NCI-H524 treated with DMSO at 0.1 percent for 48 hours (cell line): ENCODE results near the gene SUGP1.
A peak's percentile ranks its signal among the peaks of the same experiment; 100 is the strongest.

ENCODE experiments used
- DNase-seq: peaks from one replicate; lab custom pipeline; 2025; lab: John Stamatoyannopoulos, UW

Gene SUGP1

DNA sequence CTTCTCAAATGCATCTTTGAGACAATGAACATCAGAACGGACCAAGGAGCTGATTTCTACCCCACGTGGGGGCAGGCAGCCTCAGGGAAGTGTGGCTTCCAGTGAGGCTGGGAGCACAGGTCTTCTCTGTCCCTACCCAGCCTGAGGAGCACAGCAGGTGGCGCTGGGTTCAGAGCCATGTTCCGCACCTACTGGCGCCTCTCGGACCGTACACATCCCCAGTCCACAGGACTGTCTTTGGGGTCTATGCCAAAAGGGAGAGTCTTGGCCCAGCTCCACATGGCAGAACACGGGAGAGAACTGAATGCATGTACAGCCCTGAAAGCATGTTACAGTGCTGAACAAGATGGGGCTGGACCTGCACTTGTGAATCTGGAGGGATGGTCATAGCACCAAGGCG lies 22.6 kb downstream of the SUGP1 start:
- no peak for DNase-seq

DNA sequence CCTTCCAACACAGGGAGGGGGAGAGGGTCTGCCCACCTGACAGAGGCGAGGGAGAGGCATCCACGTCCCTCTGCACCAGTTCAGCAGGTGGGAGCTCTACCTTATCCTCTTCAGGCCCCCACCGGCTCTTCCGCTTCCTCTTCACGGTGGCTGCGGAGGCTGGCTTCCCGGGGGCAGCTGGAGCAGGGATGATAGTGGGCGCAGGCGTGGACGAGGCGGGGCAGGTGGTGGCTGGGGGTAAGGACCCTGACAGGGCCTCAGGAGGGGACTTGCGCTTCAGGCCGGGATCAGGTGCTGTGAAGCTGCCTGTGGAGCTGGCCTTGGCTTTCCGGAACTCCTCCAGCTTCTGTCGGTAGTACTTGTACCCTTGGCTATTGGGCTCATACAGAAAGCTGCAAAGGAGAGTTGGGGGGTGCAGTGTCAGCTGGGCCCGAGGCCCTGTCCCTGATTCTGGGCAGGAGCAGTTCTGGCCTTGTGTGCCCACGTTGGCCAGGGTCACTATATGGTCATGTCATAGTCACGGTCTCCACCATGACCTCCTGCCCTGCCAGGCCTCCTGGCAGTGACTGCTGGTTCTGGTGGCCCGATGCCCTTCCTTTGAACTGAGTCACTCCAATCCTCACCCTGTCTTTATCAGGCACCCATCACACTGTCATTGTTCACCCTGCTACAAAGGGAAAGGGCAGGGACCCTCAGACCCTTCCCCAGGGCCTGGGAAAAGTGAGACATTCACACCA lies 23.2 kb downstream of the SUGP1 start:
- DNase-seq: no peak

DNA sequence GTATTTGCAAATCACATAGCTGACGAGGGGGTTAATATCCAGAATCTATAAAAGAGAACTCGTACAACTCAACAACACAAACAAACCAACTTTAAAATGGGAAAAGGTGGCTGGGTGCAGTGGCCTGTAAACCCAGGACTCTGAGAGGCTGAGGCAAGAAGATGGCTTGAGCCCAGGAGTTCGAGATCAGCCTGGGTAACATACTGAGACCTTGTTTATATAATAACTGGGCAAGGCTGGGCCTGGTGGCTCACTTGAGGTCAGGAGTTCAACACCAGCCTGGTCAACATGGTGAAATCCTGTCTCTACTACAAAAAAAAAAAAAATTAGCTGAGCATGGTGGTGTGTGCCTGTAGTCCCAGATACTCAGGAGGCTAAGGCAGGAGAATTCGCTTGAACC lies 25.4 kb downstream of the SUGP1 start:
- DNase-seq: no peak

DNA sequence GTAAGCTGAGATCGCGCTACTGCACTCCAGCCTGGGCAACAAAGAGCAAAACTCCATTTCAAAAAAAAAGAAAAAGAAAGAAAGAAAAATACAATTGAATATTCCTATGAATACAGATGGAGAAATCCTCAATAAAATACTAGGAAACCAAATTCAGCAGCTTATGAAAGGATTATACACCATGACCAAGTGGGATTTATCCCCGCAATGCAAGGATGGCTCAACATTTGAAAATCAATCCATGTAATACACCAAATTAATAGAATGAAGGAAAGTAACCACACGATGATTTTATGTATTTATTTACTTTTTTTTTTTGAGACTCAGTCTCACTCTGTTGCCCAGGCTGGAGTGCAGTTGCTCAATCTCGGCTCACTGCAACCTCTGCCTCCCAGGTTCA lies 27.7 kb downstream of the SUGP1 start:
- no peak for DNase-seq

DNA sequence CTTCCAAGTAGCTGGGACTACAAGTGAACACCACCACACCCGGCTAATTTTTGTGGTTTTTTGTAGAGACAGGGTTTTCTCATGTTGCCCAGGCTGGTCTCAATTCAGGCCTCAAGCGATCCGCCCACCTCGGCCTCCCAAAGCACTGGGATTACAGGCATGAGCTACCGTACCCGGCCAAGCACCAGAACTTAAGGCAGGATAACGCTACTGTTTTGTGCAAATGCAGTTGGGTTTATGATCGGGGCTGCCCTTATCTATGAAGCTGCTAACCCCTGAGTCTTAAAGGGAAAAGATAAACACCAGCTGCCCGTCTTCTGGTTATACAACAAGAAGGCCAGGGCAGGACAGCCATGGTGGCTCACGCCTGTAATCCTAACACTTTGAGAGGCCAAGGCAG lies 34.6 kb downstream of the SUGP1 start:
- DNase-seq: no peak

DNA sequence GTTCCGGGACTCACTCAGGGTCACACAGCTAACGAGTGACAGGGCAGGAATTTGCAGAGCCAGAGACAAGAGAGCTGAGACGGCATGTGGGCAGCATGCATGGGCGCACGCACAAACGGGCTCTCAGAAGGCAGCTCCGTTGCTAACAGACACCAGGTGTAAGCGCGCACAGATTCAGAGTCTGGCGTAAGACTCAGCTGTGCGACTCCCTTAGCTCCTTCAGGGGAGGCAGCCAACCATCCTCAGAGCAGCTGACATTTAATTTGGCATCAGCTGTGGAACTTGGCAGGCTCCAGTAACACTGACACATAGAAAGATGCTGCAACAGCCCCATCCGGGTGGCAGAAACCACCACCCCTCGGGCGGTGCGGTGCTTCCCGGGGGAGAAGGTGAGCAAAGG lies 39.7 kb downstream of the SUGP1 start:
- DNase-seq: peak; percentile 63

DNA sequence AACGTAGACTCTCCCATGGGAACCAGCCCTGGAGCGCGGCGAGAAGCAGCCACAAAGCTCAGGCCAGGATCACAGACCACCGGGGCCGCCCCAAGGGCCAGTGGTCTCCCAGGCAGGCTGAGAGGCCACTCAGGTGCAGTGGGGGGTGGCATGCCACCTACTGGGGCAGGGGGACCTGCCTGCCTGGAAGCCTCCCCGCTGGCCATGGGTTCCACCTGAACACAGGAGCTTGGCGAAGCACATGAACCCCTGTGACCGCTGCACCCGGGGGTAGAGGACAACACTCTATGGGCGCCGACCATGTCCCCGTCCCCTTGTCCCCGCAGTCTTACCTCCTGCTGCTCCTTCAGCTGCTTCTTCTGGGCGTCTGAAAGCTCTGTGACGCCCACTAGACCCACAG lies 40.5 kb downstream of the SUGP1 start:
- no peak for DNase-seq

DNA sequence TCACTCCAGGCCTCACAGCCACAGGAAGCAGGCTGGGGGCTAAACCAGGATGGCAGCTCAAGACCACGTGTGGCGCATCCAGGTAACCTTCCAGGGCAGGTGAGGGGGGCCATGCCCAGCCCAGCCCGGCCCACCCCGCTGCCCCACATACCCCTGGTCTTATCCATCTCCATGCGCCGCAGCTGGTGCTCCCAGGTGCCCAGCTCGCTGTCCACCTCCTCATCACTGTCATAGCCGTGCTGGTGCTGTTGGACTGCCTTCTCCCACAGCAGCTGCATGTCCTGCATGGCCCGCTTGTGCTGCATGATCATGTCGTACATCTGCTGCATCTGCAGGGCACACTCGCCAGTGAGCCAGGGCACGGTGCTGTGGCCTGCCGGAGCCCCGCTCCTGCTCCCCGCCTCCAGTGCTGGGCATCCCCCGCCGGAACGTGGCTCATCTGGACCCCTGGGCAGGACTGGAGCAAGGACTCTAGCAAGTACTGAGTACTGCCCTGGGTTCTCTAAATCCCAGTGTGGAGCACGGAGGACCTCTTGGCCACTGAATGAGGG lies 41.2 kb downstream of the SUGP1 start:
- no peak for DNase-seq

DNA sequence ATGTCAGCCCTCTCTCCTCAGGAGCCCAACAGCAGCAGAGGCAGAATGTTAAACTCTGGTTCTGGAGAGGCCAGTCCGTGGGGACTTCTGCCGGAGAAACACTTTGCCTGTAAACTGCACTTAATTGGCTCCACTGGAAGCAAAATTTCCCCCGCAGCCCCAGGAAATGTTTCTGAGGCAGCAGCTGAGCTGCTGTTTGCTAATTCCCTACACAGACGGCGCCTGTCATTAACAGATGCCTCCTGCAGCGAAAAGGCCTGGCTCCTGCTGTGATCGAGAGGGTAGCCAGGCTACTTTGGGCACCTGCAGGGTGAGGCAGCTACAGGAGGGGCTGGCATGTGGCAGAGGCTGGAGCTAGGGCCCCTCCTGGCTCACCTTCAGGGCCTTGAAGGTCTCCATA lies 42.0 kb downstream of the SUGP1 start:
- peak; percentile 94 for DNase-seq

DNA sequence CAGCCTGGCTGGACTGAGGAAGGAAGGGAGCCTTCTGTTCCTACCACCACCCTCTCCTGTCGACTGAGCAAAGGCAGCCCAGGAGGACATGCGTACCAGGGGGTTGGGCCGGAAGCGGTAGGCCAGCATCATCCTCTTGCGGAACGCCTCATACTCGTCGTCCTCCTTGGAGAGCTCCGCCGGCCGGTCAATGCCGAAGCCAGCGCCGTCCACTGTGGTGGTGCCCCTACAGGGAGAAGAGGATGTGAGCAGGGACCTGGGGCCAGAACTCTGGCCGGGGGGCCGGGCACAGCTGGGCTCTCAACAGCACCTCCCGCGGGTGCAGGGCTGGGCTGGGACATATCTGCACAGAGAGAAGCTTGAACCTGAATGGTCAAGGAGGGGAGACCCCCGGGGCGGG lies 43.5 kb downstream of the SUGP1 start:
- DNase-seq: no peak

DNA sequence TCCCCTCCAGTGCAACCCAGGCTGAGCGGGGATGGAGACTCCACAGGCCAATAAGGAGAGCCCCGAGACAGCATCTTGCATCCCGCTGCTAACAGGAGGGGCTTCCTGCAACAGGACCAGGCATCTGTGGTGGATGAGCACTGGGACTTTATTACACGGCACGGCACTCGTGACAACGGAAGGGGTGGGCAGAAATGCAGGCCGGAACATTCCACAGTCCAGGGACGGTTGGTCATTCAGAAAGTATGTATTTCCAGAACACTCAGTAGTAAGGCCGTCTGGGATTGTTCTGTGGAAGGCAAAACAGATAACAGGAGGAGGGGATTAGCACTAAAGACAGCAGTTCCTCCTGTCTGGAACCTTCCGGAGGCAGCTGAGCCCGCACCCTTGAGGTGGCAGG lies 43.9 kb downstream of the SUGP1 start:
- no peak for DNase-seq

DNA sequence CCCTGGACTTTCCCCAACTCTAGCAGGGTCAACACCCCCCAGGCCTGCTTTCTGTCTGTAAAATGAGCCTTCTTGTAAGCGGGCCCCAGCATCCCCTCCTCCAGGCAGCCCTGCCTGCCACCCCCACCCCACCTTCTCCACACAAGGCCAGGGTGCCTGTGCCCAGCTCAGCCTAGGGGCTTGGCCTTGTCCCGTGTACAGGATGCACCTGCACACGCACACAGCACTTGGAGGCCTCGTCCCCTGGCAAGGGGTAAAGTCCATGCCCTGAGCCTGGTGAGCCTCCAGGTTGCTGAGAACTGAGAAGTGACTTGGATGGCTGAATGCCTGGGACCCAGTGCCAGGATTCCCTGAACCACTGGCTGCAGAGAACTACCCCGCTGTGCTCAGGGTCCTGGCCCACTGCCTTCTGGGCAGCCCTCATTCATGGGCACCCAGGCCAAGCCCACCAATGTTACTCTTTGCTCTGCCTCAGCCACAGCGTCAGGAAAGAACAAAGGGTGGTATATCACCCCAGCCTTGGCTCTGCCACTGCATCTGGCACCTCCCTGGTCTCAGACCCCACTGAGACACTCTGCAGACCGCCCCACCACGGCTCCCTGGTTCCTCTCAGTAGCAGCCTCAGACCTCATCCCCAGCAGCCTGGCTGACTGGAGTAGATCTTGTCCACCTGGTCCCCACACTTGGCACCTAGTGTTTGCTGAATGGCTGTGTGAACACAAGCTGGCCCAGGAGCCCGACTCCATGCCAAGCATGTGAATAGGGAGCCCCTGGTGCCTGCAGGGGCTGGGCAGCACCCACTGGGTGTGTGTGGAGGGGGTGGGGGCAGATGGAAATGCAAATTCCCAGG lies 45.4 kb downstream of the SUGP1 start:
- no peak for DNase-seq

DNA sequence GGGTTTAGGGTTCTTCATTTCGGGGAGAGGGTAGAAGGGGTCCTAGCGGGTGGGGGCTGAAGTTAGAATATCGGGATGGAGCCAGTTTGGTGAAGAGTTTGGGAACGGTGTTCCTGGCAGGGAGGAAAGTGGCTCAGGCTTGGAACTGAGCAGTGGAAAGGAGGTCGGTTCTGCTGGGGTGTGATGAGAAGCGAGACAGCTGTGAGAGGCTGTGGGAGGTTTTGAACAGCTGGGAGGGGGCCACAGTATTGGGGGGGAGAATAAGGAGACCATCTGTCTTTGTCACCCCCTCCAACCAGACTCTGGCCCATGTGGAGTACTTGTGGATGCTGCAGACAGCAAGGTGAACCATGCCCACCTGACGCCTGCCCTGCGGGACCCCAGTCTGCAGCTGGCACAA lies 46.2 kb downstream of the SUGP1 start:
- DNase-seq: peak; percentile 90

DNA sequence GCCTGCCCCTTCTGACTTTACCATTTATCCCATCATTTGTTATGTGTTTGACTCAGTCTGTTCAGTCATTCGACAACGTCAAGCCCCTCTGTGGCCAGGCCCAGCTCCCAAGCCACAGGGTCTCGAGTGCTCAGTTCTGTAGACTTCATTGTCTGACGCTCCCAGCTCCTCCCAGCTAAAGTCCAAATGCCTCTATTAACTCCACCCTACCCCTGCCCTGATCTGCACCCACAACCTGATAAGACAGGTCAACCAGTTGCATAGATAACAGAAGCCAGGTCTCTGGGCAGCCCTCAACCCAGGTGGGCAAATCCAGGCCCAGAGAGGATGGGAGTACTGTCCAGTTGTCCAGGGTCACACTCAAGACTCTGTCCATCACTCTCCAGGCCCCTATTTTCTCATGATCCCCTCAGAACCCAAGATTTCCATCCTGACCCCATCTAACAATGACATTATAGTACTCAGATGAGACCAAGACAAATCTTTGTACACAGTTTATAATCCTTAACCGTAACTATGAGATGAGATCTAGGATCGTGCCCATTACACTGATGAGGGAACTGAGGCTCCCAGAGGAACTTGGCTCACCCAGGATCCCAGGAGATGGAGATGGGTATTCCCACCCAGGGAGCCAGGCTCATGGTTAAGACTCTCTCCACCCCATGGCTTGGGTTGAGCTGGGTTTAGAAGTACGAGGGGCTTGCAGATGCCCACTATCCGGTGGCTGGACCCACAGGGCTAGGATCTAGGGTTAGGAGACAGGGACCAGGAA lies 48.3 kb downstream of the SUGP1 start:
- no peak for DNase-seq

DNA sequence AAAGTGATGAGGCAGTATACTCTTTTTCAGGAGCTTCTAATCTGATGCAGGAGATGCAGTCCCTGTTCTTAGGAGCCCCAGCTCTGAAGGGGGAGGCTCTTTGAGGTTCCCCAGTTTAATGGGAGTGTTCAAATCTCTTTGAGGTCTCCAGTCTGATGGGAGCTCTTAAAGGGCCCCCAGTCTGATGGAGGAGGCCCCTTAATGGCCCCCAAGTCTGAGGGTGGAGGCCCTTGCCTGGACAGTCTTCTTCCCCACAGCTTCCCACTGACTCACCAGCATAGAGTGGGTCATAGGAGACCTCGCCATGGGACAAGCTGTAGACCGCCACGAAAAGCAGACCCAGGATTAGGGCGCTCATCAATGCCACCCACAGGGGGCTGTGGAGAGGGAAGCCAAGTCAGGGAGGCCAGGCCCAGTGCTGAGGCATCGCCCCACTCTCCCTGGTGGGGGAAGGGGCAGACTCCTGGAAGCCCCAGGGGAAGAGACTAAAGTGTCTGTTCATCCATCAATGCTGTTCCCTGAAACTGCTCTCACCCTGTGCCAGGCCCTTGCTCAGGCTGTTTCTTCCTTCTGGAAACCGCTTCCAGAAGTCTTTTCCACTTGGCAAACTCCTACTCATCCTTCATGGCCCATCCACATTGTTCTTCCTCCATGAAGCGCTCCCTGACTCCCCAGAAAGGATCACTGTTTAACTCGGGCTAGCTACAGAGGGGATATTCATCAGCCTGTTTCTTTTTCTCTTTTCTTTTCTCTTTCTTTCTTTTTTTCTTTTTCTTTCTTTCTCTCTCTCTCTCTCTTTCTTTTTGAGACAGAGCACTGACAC lies 49.3 kb downstream of the SUGP1 start:
- DNase-seq: no peak

DNA sequence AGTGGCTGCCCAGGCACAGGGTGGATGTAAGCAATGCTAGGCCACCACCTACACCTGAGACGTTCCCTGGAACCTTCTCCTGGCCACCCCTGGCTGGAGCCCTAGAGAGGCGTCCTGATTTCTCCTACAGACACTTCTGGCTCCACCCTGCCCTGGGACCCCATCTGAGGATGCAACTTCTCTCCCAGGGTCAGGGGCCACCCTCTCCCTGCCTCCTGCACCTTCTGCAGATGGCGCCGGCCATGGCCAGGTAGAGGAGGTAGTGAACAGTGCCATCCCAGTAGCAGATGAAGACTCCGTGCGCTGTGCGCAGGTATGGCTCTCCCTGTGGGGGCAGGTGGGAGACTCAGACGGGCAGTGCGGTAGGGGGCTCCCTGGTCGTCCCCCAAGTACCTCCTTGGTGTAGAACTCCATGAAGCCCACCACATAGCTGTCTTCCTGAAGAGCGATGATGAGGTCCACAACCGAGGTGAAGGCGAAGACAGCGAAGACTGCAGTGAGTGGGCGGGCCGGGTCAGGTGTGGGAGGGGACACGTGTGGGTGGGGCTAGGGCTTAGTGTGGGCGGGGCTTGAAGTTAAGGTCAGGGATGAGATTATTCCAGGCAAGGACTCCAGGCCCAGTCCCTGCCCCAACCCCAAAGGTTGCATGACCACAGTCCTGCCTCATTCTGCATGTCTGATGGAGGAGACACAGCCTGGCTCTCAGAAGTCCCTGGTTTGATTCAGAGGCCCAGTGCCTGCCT lies 50.2 kb downstream of the SUGP1 start:
- DNase-seq: no peak

DNA sequence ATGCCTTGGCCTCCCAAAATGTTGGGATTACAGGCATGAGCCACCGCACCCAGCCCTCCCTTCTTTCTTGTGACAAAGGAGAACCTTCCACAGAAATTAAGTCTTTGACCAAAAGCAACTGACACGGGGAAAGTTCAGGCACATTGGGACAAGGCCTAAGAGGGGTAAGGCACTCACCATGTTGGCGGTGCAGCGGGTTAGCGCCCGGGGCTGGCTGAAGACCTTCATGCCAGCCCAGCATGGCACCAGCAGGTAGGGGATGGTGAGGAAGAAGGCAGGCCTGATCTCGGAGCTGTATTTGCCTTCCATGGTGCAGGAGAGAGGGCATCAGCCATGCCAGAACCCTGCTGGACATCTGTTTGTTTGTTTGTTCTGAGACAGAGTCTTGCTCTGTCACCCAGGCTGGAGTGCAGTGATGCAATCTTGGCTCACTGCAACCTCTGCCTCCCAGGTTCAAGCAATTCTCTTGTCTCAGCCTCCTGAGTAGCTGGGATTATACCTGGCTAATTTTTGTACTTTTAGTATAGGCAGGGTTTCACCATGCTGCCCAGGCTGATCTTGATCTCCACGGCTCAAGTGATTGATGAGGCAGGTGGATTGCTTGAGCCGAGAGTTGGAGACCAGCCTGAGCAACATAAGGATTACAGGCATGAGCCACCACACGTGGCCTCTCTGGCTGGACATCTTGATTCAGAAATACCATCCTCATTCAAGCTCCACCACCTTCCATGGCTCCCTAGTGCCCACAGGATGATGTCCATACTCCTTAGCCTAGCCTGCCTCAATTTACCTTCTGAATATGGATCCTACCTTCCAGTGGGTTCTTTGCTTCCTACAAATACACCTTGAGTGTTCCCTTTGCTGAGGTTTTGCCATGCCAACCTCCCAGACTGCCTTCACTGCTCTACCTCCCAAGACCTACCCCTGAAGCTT lies 51.6 kb downstream of the SUGP1 start:
- DNase-seq: no peak

DNA sequence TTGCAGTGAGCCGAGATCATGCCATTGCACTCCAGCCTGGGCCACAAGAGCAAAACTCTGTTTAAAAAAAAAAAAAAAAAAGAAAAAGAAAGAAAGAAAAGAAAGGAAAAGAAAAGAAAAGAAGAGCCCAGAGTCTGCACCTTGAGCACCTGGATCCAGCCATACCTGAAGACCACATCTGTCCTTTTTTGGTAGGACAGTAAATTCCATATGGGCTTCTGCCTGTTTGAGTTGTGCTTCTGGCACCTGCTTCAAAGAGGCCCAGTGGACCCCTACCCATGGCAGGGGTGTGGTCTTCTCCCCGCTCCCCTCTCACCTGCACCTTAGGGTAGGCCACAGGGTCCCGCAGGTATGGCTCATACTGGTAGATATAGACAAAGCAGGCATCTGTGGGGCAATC lies 53.0 kb downstream of the SUGP1 start:
- no peak for DNase-seq

DNA sequence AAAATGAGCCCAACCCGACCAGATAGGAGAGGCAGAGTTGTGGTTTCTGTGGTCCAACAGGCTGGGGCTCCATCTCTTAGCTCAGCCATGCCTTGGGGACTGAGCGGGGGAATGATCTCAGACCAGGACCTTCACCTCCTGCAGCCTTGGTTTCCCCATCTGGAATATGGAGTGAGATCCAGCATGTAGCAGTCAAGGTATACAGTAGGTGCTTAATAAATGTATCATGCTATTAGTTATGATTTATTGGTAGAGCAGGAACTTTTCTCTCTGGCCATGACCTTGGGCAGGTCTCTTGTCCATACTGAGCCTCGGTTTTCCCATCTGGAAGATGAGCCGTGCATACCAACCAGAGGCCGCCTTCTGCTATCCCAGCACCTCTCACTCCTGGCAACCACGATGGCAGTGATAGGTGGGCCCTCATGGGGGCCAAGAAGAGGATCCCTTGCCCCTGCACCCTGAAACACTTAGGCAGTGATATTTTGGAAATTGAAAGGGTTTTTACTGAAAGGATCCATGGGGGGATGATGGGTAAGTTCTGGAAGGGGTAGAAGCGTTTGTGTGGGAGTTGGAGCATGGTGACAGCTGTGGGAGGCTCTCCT lies 56.3 kb downstream of the SUGP1 start:
- no peak for DNase-seq
